Rectal smooth muscle tissue (tissue), 1 donor: ENCODE data around the gene ZBTB20.

Experiments
- H3K27ac ChIP-seq: one replicate; pipeline ENCODE4 v1.7.0; 2013; ENCODE audit warnings: low read depth, low read length, inconsistent platforms
- H3K27me3 ChIP-seq: one replicate; pipeline ENCODE4 v1.7.0; 2013; ENCODE audit warnings: low read length; ENCODE audit not compliant: control insufficient read depth, insufficient read depth
- H3K36me3 ChIP-seq: one replicate; pipeline ENCODE4 v1.7.0; 2013; ENCODE audit warnings: low read length; ENCODE audit not compliant: control insufficient read depth, insufficient read depth
- H3K4me1 ChIP-seq: one replicate; pipeline ENCODE4 v1.7.0; 2013; ENCODE audit warnings: low read length; ENCODE audit not compliant: control insufficient read depth, insufficient read depth
- H3K4me3 ChIP-seq: one replicate; pipeline ENCODE4 v1.7.0; 2013; ENCODE audit warnings: low read length
- H3K9ac ChIP-seq: one replicate; pipeline ENCODE4 v1.7.0; 2013; ENCODE audit warnings: low read length

ZBTB20 gene

DNA sequence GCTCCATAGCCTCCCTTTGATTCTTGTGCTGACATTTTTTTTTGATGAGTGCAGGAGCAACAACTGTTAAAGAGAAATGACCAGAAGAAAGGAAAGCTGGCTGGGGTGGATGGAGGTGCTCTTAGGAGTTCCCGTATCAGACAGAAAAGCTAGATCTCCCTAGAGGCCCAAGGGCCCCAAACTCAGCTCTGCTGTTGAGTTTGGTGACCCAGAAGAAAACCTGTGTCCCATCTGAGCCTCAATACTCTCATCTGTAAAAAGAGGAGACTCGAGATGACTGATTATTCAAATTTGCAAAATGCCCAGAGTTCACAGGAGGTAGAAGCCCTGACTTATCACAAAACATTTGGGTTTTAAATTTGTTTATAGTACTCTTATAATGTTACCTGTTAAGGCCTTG lies 710.9 kb downstream of the ZBTB20 start:
- H3K27me3 ChIP-seq, result no peaks in the 10 kb centered on the region
- H3K4me3 ChIP-seq, result no peak overlapping the region
- no peak overlapping the region for H3K27ac ChIP-seq
- H3K4me1 ChIP-seq, result no peaks in the 10 kb centered on the region
- H3K9ac ChIP-seq, result no peak overlapping the region
- H3K36me3 ChIP-seq, result no peaks in the 10 kb centered on the region

DNA sequence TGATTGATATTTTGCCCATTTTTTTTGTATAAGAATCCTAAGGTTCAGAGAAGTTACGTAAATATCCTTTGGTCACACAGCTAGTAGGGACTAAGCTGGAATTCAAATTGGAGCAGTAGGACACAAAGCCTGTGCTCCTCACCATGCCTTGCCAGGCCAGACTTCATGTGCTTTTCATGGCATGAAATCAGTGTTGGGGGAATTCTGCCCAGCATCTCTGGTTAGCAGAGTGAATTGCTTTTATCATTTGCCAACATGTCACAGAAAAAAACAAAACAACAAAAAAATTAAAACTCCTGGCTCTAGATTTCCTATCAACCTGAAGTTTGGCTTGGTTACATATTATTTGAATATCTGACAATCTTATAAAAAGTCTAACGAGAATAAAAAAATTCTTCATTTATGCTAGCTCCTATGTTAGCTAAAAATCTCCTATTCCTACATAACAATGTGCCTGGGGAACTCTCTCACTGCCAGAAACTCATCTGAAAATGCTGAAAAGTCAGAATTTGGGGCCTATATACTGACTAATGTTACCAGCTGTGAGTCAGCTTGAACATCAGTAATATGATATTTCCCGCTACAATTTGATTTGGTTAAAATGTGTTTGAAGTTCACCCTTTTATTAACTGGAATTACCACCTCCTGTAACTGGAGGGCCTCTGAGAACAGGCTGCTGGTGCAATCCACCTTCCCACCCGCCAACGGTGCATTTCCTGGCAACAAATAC lies 711.5 kb downstream of the ZBTB20 start:
- no peak overlapping the region for H3K9ac ChIP-seq
- no peaks in the 10 kb centered on the region for H3K4me1 ChIP-seq
- no peaks in the 10 kb centered on the region for H3K36me3 ChIP-seq
- no peaks in the 10 kb centered on the region for H3K27me3 ChIP-seq
- H3K4me3 ChIP-seq, result no peak overlapping the region
- no peak overlapping the region for H3K27ac ChIP-seq

DNA sequence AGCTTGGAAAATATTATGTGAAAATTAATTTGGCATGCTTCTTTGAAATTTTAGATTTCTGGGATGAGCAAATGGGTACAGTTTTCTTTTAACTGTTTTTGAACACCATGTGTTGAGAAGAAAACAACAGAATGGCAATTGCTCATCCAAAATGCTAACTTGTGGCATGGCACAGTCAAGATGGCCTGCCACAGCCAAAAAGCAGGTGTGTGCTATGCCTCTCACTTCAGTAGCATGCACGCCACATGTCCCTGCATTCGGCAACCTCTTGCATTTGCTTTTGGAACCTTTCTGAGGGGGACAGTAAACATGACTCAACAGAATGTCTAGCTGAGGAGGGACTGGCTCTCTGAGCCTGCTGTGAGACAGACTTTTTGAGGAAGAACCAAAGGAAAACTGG lies 714.8 kb downstream of the ZBTB20 start:
- no peak overlapping the region for H3K27ac ChIP-seq

DNA sequence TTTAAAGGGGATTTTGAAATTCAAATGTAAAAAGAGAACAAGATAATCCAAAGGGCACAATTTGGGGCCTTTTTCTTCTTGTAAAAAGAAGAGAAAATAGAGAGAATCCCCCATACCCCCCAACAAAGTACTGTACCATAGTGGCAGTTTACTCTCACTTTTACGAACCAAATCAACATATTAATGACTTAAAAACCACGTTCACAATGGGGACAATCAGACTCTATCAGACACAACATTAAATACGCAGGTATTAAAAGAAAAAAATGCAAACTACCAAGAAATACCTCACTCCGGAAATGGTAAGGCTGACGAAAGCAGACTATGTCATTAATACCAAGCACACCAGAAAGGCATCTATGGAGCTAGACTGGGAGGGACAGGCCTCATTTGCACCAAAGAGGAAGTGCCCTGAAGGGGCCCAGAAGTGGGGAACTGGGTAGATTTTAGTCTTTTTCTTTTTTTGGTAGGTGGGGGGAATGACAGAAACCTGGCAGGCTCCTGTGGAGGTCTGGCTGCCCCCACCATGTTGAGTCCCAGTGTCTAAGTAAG lies 719.0 kb downstream of the ZBTB20 start:
- Histone ChIP-seq H3K4me3 (no peak overlapping the region), H3K27ac (no peak overlapping the region), H3K4me1 (no peaks in the 10 kb centered on the region), H3K27me3 (no peaks in the 10 kb centered on the region), H3K36me3 (no peaks in the 10 kb centered on the region), H3K9ac (no peak overlapping the region)

More for the DNA sequence above, 714.8 kb downstream of the ZBTB20 start:
- H3K4me1 ChIP-seq, result no peaks in the 10 kb centered on the region
- H3K36me3 ChIP-seq, result no peaks in the 10 kb centered on the region
- no peak overlapping the region for H3K9ac ChIP-seq
- no peak overlapping the region for H3K4me3 ChIP-seq
- no peaks in the 10 kb centered on the region for H3K27me3 ChIP-seq

- Histone ChIP-seq H3K4me3 (no peak overlapping the region), H3K4me1 (no peaks in the 10 kb centered on the region), H3K9ac (no peak overlapping the region), H3K27me3 (no peaks in the 10 kb centered on the region), H3K36me3 (no peaks in the 10 kb centered on the region), H3K27ac (no peak overlapping the region)
Measured at GRCh38 chr3:114427285-114428043, 719.6 kb downstream of the ZBTB20 start.

DNA sequence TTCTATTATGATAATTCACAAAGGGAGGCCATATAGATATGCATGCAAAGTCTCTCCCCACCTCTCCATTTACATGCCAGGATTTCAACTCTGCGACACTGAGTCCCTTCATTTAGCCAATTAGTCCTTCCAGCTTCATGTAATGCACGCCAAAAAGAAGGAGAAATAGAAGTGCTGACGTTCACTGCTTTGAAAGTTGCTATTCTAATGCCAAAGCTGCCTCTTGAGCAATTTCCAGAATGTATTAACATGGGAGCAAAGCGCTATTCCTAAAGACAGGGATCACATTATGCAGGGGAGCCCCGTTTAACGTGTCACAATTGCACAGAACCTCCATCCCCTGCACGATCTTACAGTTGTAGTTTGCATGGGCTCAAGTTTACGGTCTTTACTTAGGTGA lies 722.8 kb downstream of the ZBTB20 start:
- no peak overlapping the region for H3K27ac ChIP-seq
- H3K9ac ChIP-seq, result no peak overlapping the region

GRCh38 chr3:114421204-114421603 lies 725.9 kb downstream of the ZBTB20 start:
- Histone ChIP-seq H3K4me3 (no peak overlapping the region), H3K4me1 (peaks cover 19% of the 10 kb centered on the region), H3K9ac (no peak overlapping the region), H3K36me3 (no peaks in the 10 kb centered on the region), H3K27ac (no peak overlapping the region), H3K27me3 (no peaks in the 10 kb centered on the region)

More for the DNA sequence above, 722.8 kb downstream of the ZBTB20 start:
- Histone ChIP-seq H3K4me1 (peaks cover 5% of the 10 kb centered on the region), H3K4me3 (no peak overlapping the region), H3K27me3 (no peaks in the 10 kb centered on the region), H3K36me3 (no peaks in the 10 kb centered on the region)

DNA sequence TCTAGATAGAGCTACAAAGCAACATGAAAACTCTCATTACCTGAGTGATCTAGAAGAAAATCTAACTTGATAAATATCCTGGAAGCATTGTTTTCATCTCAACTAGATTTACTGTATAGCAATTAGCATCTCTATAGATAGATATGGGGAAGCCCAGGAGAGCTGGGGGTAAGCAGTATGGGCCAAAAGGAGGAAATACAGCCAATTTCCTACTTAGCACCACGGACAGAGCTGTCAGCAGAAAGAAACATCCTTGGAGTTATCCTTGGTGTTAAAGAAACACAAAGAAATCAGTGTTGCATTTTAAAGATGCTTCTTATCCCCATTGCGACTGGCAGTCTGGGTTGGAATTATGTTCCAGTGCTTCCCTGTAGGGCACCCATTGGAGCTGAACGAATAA lies 727.0 kb downstream of the ZBTB20 start:
- Histone ChIP-seq H3K9ac (no peak overlapping the region), H3K36me3 (no peaks in the 10 kb centered on the region), H3K4me3 (no peak overlapping the region), H3K4me1 (peaks cover 19% of the 10 kb centered on the region), H3K27ac (no peak overlapping the region), H3K27me3 (no peaks in the 10 kb centered on the region)

GRCh38 chr3:114418724-114419543 lies 728.2 kb downstream of the ZBTB20 start:
- Histone ChIP-seq H3K27me3 (no peaks in the 10 kb centered on the region), H3K36me3 (no peaks in the 10 kb centered on the region), H3K4me3 (no peak overlapping the region), H3K27ac (peak overlapping the region; percentile 63), H3K4me1 (peaks cover 19% of the 10 kb centered on the region), H3K9ac (no peak overlapping the region)

GRCh38 chr3:114418107-114418506 lies 729.0 kb downstream of the ZBTB20 start:
- Histone ChIP-seq H3K36me3 (no peaks in the 10 kb centered on the region), H3K4me1 (peaks cover 23% of the 10 kb centered on the region), H3K27ac (peak overlapping the region; percentile 14), H3K27me3 (no peaks in the 10 kb centered on the region), H3K4me3 (no peak overlapping the region), H3K9ac (no peak overlapping the region)

DNA sequence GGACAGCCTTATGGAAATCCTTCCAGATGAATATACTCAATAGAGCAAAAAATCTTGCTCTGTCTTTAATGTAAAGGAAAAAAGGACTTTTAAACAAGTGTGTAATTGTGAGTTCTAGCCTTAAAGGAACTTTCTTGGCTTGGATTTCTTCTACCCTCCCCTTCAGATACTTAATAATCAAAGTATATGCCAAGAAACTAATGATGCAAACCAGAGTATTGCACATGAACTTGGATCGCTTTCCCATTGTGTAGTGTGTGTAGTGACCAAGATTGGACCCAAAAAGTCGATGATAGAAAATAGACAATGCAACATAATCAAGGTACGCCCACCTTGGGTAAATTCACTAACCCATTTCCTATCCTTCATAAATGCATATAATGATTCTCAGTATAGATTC lies 729.4 kb downstream of the ZBTB20 start:
- no peak overlapping the region for H3K4me3 ChIP-seq
- H3K36me3 ChIP-seq, result no peaks in the 10 kb centered on the region
- H3K9ac ChIP-seq, result no peak overlapping the region
- peak overlapping the region; percentile 14 for H3K27ac ChIP-seq
- H3K27me3 ChIP-seq, result no peaks in the 10 kb centered on the region
- peaks cover 26% of the 10 kb centered on the region for H3K4me1 ChIP-seq

- no peak overlapping the region for H3K27ac ChIP-seq
Measured at GRCh38 chr3:114417265-114417664, 729.8 kb downstream of the ZBTB20 start.

More at GRCh38 chr3:114417265-114417664, 729.8 kb downstream of the ZBTB20 start:
- no peak overlapping the region for H3K4me3 ChIP-seq
- H3K4me1 ChIP-seq, result peaks cover 29% of the 10 kb centered on the region
- no peaks in the 10 kb centered on the region for H3K36me3 ChIP-seq
- H3K27me3 ChIP-seq, result no peaks in the 10 kb centered on the region
- H3K9ac ChIP-seq, result no peak overlapping the region
